A549 treated with RU486 at 1 μM for 4 hours (cell line): ENCODE data around the gene COX7A1. TPM values are rescaled to one million over a fixed set of nuclear protein-coding genes. Genes with fewer than 3 reads are reported as not detected.

Source experiments
- total RNA-seq: library from RNA; stranded (reverse); fragments of 200-300 nt; extraction: Qiagen RNA extraction; gene quantifications from 5 replicates; pipeline ENCODE4 v1.2.3, GENCODE V29; 2022; ENCODE audit warnings: low read depth

Gene COX7A1
- not detected in 5 replicates for total RNA-seq

GRCh38 chr19:36152352-36153091, at the start of gene COX7A1:
Gene COX7A1, minus strand, starts transcription at chr19:36152447. Its CDS starts 40 bp downstream, at chr19:36152407.

GRCh38 chr19:36139473-36140303, 12.6 kb downstream of the COX7A1 start, which contains the start of gene CAPNS1:
Gene CAPNS1, plus strand, starts transcription at chr19:36140066. Its CDS starts 946 bp downstream, at chr19:36141012.

GRCh38 chr19:36115453-36116343, 36.5 kb downstream of the COX7A1 start, which contains the start of gene TBCB:
Gene TBCB, plus strand, starts transcription at chr19:36115468. Its CDS starts 93 bp downstream, at chr19:36115561.

GRCh38 chr19:36114721-36115452, 37.4 kb downstream of the COX7A1 start, which contains the start of gene POLR2I:
Gene POLR2I, minus strand, starts transcription at chr19:36114875. Its CDS starts 19 bp downstream, at chr19:36114856.

GRCh38 chr19:36110487-36111199, 41.6 kb downstream of the COX7A1 start, which contains the start of gene OVOL3:
Gene OVOL3, plus strand, starts transcription at chr19:36111143. Its CDS starts 60 bp downstream, at chr19:36111203.

Other genes with a start within 250 kb of the COX7A1 start
- gene HCST, start 249.9 kb downstream of the COX7A1 start, total RNA-seq, result 0.18 to 0.64 TPM (median 0.27 TPM) in 3 of 5 replicates, not detected in the others
- gene TYROBP, start 244.2 kb downstream of the COX7A1 start, total RNA-seq, result not detected in 5 replicates
- 15.3 to 21.9 TPM (median 19.7 TPM) in 5 replicates for gene LRFN3, start 216.1 kb downstream of the COX7A1 start, total RNA-seq
- gene SDHAF1, start 157.3 kb downstream of the COX7A1 start, total RNA-seq, result 32.5 to 53.6 TPM (median 52.3 TPM) in 5 replicates
- 0.13 to 0.72 TPM (median 0.28 TPM) in 5 replicates for gene SYNE4, start 143.6 kb downstream of the COX7A1 start, total RNA-seq
- 25.3 to 29.7 TPM (median 26.5 TPM) in 5 replicates for gene ALKBH6, start 138.2 kb downstream of the COX7A1 start, total RNA-seq
- 0.40 to 1.4 TPM (median 0.76 TPM) in 5 replicates for gene CLIP3, start 119.6 kb downstream of the COX7A1 start, total RNA-seq
- 4.5 to 6.9 TPM (median 5.2 TPM) in 5 replicates for gene THAP8, start 98.2 kb downstream of the COX7A1 start, total RNA-seq
- gene WDR62, start 97.5 kb downstream of the COX7A1 start, total RNA-seq, result 20.4 to 29.8 TPM (median 26.5 TPM) in 5 replicates
- gene OVOL3, start 41.3 kb downstream of the COX7A1 start, total RNA-seq, result 0.31 to 0.80 TPM in 2 of 5 replicates, not detected in the others
- 240 to 283 TPM (median 257 TPM) in 5 replicates for gene POLR2I, start 37.6 kb downstream of the COX7A1 start, total RNA-seq
- gene TBCB, start 37.0 kb downstream of the COX7A1 start, total RNA-seq, result 403 to 564 TPM (median 536 TPM) in 5 replicates
- 1,532 to 2,429 TPM (median 2,140 TPM) in 5 replicates for gene CAPNS1, start 12.4 kb downstream of the COX7A1 start, total RNA-seq
- 3.7 to 4.9 TPM (median 4.2 TPM) in 5 replicates for gene ZNF565, start 62.2 kb upstream of the COX7A1 start, total RNA-seq
- gene ZNF146, start 62.7 kb upstream of the COX7A1 start, total RNA-seq, result 87.9 to 180 TPM (median 119 TPM) in 5 replicates
- 2.2 to 3.1 TPM (median 2.3 TPM) in 5 replicates for gene ZFP14, start 226.8 kb upstream of the COX7A1 start, total RNA-seq